ENCODE results near the gene KDM4E. TPM values are rescaled to one million over a fixed set of nuclear protein-coding genes. Genes with fewer than 3 reads are reported as not detected.

Gene KDM4E
- polyA plus RNA-seq, 2 donors: not detected

Other genes with a start within 250 kb of the KDM4E start
- gene CWC15, start 51.7 kb upstream of the KDM4E start, polyA plus RNA-seq: 10 to 100 TPM; 44.8 to 89.7 TPM
- under 1 TPM; 0.14 to 0.31 TPM for gene KDM4D, start 51.5 kb upstream of the KDM4E start, polyA plus RNA-seq
- gene KDM4F, start 24.2 kb downstream of the KDM4E start, polyA plus RNA-seq: not detected
- gene SRSF8, start 41.7 kb downstream of the KDM4E start, polyA plus RNA-seq: 10 to 100 TPM; 29.1 to 35.3 TPM
- gene ENDOD1, start 64.6 kb downstream of the KDM4E start, polyA plus RNA-seq: 10 to 100 TPM in 1 of 2 donors, 1 to 10 TPM in 1; 7.4 to 17.1 TPM
- gene SESN3, start 205.9 kb downstream of the KDM4E start, polyA plus RNA-seq: 1 to 10 TPM; 3.7 TPM